ENCODE data around the gene PGLYRP1.

DNA sequence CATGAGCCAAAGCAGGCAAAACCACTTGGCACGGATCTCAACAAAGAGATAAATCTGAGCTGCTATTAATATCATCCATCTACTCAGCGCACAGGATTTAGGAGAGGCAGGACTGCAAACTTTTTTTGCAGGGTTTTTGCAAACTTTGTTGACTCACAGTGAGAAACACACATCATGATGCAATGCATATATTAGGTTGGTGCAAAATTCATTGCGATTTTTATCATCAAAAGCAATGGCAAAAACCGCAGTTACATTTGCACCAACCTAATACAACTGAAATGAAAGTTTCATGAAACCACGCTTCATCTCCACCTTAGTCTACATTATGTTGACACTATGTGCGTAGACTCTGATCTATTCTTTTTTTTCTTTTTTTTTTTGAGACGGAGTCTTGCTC lies 44.7 kb downstream of the PGLYRP1 start:
- TF ChIP-seq CTCF (IDR thresholded peaks at IDR 0.05; ENCODE audit: low read depth, low read length, poor library complexity, severe bottlenecking), result no peak
- no peak for TF ChIP-seq EZH2phosphoT487 (IDR thresholded peaks at IDR 0.05; ENCODE audit: borderline replicate concordance, low read length)

All from DOHH2 (cell line).